Effector CD4-positive, alpha-beta T cell (primary cell): ENCODE measurements around the gene C2orf72.
"Not testable (repeated sequence)": the region's sequence is repeated elsewhere in the genome, so short reads cannot be mapped to it uniquely, and the experiment has no call there.

Source experiments
- DNase-seq: peaks from one replicate; pipeline ENCODE4 v3.0.0-alpha.2; 2020

C2orf72 gene

GRCh38 chr2:231015478-231015877 lies 21.8 kb upstream of the C2orf72 start:
- no peak for DNase-seq

DNA sequence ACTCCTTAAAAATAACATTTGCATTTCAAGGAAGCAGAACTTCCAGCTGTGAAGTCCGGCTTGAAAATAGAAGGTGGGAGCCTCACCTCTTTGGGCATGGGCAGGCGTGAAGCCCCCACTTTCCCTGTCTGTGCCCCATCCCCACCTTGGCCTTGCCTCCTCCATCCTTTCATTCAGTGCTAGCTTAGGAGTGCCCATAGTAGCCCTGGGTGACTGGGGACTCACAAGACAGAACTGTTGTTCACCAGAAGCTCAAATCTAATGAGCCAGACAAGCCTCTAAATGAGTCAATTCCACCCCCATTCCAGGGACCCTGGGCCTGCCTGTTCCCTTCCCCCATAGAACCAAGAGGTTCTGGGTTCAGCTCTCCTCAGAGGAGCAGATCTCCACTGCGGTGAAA lies 21.4 kb upstream of the C2orf72 start:
- DNase-seq = no peak

DNA sequence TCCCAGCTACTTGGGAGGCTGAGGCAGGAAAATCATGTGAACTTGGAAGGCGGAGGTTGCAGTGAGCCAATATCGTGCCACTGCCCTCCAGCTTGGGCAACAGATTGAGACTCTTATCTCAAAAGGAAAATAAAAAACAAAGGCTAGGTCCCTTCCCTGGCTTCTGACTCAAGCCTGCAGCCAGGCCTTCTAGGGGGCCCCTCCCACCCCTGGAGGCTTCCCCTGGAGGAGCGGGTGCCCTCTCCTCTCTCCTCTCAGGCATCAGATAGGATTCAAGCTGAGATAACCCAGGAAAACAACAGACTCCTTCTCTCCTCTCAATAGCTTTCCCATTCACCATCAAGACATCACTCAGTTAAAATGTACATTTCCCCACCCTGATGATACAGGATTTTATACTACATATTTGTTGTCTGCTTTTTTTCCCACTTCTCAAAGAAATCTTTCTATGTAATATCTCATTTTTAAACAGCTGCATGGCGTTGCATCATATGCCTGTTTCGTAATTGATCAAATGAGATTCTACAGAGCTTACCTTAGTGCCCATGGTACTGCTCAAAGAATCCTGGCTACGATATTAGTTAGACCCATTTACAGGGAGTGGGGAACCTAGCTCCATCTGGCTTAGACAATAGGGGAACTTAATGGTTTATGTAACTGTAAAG lies 20.6 kb upstream of the C2orf72 start:
- DNase-seq = no peak

DNA sequence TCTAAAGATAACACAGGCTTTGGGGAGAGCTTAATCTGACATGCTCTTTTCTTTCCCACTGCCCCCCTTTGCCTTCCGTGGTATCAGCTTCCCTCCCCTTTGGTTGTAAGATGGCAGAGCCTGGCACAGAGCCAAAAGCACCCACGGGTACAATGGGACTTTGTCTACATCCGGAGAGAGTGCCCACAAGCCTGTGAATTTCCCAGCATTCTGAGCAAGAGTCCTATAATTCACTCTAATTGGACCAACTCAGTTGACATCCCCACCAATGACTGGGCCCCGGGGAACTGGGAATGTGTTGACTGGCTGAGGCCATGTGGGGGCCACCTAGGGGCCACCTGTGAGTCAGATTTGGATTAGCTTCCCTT lies 20.1 kb upstream of the C2orf72 start:
- no peak for DNase-seq

DNA sequence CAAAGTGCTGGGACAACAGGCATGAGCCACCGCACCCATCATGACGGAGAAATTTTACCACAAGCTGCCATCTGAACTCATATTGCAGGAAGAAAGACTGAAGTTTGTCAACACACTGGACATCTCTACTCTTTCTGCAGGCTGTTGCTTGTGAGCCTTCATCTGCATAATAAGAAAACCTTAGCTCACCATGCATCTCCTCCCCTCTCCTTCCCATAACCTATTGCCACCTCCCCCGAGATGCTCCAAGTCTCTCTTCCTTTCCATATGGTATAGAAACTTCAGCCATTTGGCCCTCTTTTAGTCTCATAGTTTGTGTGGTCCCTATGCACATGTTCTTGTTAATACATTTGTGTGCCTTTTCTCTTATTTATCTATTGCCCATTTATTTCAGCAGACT lies 19.1 kb upstream of the C2orf72 start:
- DNase-seq = no peak

- not testable (repeated sequence) for DNase-seq
These were observed 12.3 kb upstream of the C2orf72 start for GRCh38 chr2:231025059-231025458.

GRCh38 chr2:231028889-231029288 lies 8.4 kb upstream of the C2orf72 start:
- DNase-seq = no peak

- DNase-seq = no peak
These were observed 7.8 kb upstream of the C2orf72 start for GRCh38 chr2:231029563-231029962.

DNA sequence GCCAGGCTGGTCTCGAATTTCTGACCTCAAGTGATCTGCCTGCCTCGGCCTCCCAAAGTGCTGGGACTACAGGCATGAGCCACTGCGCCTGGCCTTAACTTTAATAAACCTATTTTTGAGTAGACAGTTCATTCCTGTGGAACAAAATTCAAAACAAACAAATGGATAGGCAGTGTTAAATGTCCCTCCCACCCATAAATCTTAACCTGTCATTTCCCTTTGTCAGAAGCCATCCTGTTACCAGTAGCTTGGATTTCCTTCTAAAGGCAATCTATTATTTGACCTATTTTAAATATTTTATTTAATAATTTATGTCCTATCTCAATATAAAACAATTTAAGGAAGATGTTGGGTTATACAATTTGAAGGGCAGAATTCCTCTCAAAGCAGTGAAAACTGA lies 6.6 kb upstream of the C2orf72 start:
- no peak for DNase-seq

GRCh38 chr2:231032575-231033140 lies 4.7 kb upstream of the C2orf72 start:
- no peak for DNase-seq

DNA sequence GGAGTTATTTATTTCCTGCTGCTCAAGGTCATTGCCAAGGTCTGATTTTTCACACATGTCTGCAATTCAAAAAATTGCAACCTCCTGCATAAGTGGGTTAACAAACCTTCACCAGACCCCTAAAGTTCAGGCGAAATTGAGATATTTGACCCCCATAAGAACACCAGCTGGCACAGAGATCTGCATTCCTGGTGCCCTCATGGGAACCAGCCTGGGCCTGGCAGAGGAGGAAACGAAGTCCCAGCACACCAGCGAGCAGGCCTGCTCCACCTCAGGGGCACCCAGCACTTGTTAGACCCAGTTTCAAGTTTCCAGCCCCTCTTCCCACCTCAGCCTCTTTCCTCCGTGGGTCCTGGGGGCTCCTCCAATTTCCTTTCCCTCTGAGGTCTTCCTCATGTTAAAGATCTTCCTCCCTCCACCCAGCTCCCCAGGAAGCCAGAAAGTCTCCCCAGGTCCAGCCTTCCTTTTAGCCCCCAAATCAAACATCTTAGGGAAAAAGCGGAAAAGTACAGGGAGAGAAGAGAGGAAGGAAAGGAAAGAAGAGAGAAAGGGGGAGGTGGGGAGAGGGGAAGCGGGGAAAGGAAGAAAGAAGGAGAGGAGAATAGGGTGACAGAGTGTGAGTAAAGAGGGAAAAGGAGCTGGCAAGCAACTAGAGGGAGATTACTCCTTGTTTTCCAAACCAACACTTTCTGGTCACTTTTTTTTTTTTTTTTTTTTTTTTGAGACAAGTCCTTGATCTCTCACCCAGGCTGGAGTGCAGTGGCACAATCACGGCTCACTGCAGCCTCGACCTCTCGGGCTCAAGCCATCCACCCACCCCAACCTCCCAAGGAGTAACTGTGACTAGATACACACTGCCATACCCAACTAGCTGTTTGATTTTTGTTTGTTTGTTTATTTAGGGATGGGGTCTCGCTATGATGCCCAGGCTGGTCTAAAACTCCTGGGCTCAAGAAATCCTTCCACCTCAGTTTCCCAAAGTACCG lies 3.9 kb upstream of the C2orf72 start:
- DNase-seq = no peak

- DNase-seq = no peak
These were observed 2.9 kb upstream of the C2orf72 start for GRCh38 chr2:231034291-231034882.

DNA sequence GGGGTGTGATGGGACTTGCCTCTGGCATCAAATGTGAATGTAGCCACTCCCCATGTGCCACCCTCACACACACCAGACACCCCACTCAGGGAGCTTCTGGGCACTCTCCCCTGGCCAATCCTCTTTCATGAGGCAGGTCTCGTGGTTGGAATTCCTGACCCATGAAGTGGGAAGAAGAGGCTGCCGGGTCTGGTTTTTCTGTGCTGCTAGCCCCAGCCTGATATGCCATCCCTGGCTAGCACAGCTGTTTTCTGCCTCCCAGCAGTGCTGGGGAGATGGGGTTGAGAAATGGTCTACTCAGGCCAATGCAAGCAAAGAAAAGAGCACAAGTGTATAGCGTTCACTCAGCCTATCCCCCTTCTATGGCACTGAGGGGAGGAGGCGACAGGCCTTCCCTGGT lies 1.2 kb upstream of the C2orf72 start:
- DNase-seq = no peak

- DNase-seq = no peak
These were observed 681 bp upstream of the C2orf72 start for GRCh38 chr2:231036578-231037106.

DNA sequence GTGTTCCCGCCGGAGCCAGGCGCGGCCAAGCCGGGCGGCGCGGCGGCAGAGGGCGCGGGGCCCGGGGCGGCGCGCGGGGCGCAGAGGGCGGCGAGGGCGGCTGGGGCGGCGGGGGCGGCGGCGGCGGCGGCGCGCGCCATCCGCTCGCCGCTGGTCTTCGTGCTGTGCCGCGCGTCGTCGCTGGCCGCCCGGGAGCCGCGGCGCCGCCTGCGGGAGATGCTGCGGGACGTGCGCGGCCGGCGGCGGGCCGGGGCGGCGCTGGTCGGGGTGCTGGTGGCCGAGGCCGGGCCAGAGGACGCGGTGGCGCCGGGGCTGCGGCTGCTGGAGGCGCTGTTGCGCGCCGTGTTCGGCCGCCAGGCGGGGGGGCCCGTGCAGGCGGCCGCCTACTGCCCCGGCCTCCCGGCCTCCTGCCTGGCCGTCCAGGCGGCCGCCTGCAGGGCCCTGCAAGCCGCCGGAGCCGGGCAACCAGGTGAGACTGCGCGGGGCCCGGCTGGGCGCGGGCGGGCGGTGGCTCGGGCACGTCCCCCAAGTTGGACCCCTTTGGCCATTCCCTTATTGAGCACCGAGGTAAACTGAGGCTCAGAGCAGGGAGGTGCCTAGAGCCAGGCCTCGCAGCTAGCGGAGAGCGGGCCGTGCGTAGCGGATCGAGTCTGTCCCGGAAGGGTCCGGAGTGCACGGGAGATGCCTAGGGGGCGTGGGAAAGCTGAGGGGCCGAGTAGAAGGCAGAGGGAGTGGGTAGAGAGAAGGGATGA lies 584 bp downstream of the C2orf72 start:
- DNase-seq = no peak

DNA sequence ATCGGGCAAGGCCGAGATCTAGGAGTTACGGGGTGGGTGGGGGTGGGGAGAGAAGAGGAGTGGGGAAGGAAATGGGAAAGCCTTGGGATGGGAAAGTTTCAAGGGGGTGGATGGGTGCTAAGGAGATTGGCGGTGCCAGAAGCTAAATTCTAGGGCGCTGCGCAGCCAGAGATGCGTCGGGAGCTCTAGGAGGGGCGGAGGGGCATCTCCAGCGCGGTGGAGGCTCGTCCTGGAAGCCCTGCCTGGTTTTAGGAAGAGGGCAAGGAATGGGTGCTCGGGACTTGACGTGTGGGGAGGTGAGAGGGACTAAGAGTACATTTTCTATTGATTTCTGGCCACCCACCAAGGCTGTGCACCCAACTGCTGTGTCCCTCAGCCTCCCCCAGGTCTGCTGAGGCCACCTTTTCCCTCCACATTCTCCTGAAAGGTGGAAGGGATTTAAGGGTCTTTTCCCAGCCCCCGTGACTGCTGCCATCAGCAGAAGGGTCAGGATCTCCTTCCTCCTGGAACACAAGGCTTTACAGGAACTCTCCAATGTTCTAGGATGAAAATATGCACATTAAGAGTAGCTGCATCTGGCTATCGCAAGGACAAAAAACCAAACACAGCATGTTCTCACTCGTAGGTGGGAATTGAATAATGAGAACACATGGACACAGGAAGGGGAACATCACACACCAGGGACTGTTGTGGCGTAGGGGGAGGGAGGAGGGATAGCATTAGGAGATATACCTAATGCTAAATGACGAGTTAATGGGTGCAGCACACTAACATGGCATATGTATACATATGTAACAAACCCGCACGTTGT lies 1.4 kb downstream of the C2orf72 start:
- no peak for DNase-seq

DNA sequence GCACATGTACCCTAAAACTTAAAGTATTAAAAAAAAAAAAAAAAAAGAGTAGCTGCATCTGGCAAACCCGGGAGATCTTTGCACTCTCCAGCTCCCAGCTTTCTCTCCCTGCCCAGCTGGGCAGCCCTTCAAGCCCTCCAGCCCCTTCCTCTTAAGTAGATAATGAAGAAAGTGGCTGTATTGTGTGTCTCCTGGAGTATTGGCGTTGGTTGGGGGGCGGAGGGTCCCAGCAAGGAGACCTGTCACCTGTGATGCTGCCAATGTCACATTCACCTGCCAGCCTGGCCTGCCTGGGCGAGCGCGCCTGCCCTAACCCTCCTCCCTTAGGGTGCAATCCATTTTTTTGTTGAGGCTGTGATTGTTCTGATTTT lies 2.0 kb downstream of the C2orf72 start:
- no peak for DNase-seq

GRCh38 chr2:231039821-231040364 lies 2.6 kb downstream of the C2orf72 start:
- DNase-seq = no peak

DNA sequence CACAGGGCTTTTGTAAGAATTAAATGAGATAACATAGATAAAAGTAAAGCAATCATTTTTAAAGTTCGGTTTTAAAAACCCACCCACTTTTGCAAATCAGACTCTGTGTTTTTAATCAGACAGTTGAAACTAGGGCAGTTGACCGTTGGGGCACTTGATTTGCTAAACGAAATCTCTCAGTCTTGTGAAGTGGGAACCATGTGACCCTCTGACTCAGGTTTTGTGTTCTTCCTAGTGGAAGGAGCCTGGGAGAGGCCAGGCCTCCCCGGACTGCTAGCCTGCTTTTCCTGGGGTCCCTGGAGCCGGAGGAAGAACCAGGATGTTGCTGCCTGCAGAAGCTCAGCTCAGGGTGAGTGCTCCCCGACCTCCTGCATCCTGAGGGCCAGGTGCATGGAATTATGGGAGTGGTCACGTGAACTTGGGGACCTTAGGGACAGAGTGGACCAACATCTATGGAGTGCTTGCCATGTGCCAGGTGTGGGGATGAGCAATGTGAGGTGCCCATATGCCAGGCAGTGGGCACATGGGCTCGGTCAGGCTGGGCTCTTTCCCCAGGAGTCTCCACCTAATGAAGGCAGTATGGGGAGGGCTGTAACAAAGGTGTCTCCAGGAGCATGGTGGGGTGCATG lies 3.9 kb downstream of the C2orf72 start:
- DNase-seq = no peak

- no peak for DNase-seq
These were observed 6.5 kb downstream of the C2orf72 start for GRCh38 chr2:231043796-231044195.

DNA sequence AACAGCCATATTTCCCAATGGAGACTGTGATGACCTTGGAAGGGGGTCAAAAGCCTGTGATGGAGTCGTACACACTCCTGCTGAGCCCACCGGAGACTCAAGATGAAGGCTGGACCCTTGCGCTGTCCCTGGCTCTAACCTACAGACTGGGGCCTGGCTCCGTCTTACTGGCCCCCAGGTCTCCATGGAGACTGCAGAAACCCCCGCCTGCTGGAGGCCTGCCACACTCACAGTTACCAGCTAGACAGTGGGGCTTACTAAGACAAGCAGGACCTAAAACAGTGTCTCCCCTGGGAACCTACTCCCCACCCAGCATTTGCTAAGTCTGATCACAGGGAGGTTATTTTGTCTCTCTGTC lies 9.6 kb downstream of the C2orf72 start:
- no peak for DNase-seq
